HEK293 (cell line): ENCODE results near the gene CSF2.

Experiments
- CTCF ChIA-PET: fragments of 350-600 bp; formaldehyde crosslinking; extraction: SDS; loops from one replicate; lab custom pipeline; 2021; ENCODE audit warnings: antibody characterized with exemption; lab: Yijun Ruan, JAX
- POLR2A ChIA-PET: fragments of 300-600 bp; formaldehyde crosslinking; extraction: SDS; loops from one replicate; lab custom pipeline; 2020; ENCODE audit warnings: antibody characterized with exemption, inconsistent platforms; lab: Yijun Ruan, JAX
- H3K27ac ChIP-seq: fragments of 200-500 bp; sonication (Bioruptor generic); 2 replicates; pipeline ENCODE4 v1.5.1; 2014; ENCODE audit warnings: low read depth, low read length, control low read depth, inconsistent platforms; ENCODE audit errors: extremely low read depth
- H3K36me3 ChIP-seq, 2 experiments: fragments of 200-500 bp in 1 of 2; sonication (Bioruptor generic) in 1 of 2; 1 replicate in 1 of 2; 2 replicates in 1 of 2; pipeline ENCODE4 v1.5.1; 2014 to 2017; ENCODE audit warnings: inconsistent platforms in 2 of 2, low read length in 2 of 2; ENCODE audit not compliant: control insufficient read depth in 2 of 2, insufficient read depth in 1 of 2
- H3K4me1 ChIP-seq: fragments of 200-500 bp; sonication (Bioruptor generic); 2 replicates; pipeline ENCODE4 v1.5.1; 2014; ENCODE audit warnings: mild to moderate bottlenecking, low read length, inconsistent platforms; ENCODE audit not compliant: control insufficient read depth, insufficient read depth
- H3K4me3 ChIP-seq: 2 replicates; pipeline ENCODE4 v1.5.1; 2011; ENCODE audit warnings: low read depth, mild to moderate bottlenecking, control low read depth, low read length, moderate library complexity
- H3K9me3 ChIP-seq: fragments of 200-500 bp; sonication (Bioruptor generic); 2 replicates; pipeline ENCODE4 v1.5.1; 2014; ENCODE audit warnings: low read depth, low read length, inconsistent platforms; ENCODE audit not compliant: control insufficient read depth, insufficient read depth
- BCL11A ChIP-seq: fragments of 450-650 bp; formaldehyde crosslinking; IDR thresholded peaks from 2 replicates; pipeline ENCODE4 v1.5.1; 2016; ENCODE audit warnings: low read depth, missing biosample characterization, missing genetic modification characterization
- ELK4 ChIP-seq: IDR thresholded peaks from 2 replicates; pipeline ENCODE4 v1.6.1; 2011; ENCODE audit warnings: mild to moderate bottlenecking, low read depth, low read length, borderline replicate concordance
- GLIS2 ChIP-seq: fragments of 450-650 bp; formaldehyde crosslinking; IDR thresholded peaks from 2 replicates; pipeline ENCODE4 v1.5.1; 2016; ENCODE audit warnings: missing biosample characterization, missing genetic modification characterization
- REPIN1 ChIP-seq: fragments of 450-650 bp; formaldehyde crosslinking; IDR thresholded peaks from 2 replicates; pipeline ENCODE4 v1.5.1; 2017; ENCODE audit warnings: missing biosample characterization, missing genetic modification characterization, low read depth
- SETDB1 ChIP-seq: IDR thresholded peaks from one replicate; pipeline ENCODE4 v1.6.1; 2017; ENCODE audit warnings: mild to moderate bottlenecking, low read length, moderate library complexity, mixed read lengths; ENCODE audit not compliant: insufficient read length
- TCF7L2 ChIP-seq: IDR thresholded peaks from 2 replicates; pipeline ENCODE4 v1.6.1; 2011; ENCODE audit warnings: low read depth, mild to moderate bottlenecking, inconsistent platforms, low read length, moderate library complexity, borderline replicate concordance
- ZFP41 ChIP-seq: fragments of 450-650 bp; formaldehyde crosslinking; IDR thresholded peaks from 2 replicates; pipeline ENCODE4 v1.5.1; 2016; ENCODE audit warnings: missing biosample characterization, missing genetic modification characterization, borderline replicate concordance
- ZNF132 ChIP-seq: fragments of 450-650 bp; formaldehyde crosslinking; IDR thresholded peaks from 2 replicates; pipeline ENCODE4 v1.5.1; 2017; ENCODE audit warnings: missing biosample characterization, missing genetic modification characterization, borderline replicate concordance
- ZNF221 ChIP-seq: fragments of 450-650 bp; formaldehyde crosslinking; IDR thresholded peaks from 2 replicates; pipeline ENCODE4 v1.5.1; 2017; ENCODE audit warnings: missing biosample characterization, missing genetic modification characterization, borderline replicate concordance
- ZNF23 ChIP-seq: fragments of 450-650 bp; formaldehyde crosslinking; IDR thresholded peaks from 2 replicates; pipeline ENCODE4 v1.5.1; 2016; ENCODE audit warnings: missing biosample characterization, missing genetic modification characterization, borderline replicate concordance
- ZNF292 ChIP-seq: fragments of 450-650 bp; formaldehyde crosslinking; IDR thresholded peaks from 2 replicates; pipeline ENCODE4 v1.5.1; 2016; ENCODE audit warnings: low read depth, missing biosample characterization, missing genetic modification characterization, borderline replicate concordance
- ZNF341 ChIP-seq: fragments of 450-650 bp; formaldehyde crosslinking; IDR thresholded peaks from 2 replicates; pipeline ENCODE4; 2016; ENCODE audit warnings: low read depth, missing biosample characterization, missing genetic modification characterization
- ZNF558 ChIP-seq: fragments of 450-650 bp; formaldehyde crosslinking; IDR thresholded peaks from 2 replicates; pipeline ENCODE4 v1.5.1; 2016; ENCODE audit warnings: missing biosample characterization, missing genetic modification characterization
- ZNF580 ChIP-seq: fragments of 450-650 bp; formaldehyde crosslinking; IDR thresholded peaks from 2 replicates; pipeline ENCODE4 v1.5.1; 2016; ENCODE audit warnings: missing biosample characterization, missing genetic modification characterization
- ZNF585B ChIP-seq: fragments of 450-650 bp; formaldehyde crosslinking; IDR thresholded peaks from 2 replicates; pipeline ENCODE4 v1.5.1; 2016; ENCODE audit warnings: missing biosample characterization, missing genetic modification characterization
- ZNF621 ChIP-seq: fragments of 450-650 bp; formaldehyde crosslinking; IDR thresholded peaks from 2 replicates; pipeline ENCODE4 v1.5.1; 2017; ENCODE audit warnings: missing biosample characterization, missing genetic modification characterization
- ZNF654 ChIP-seq: fragments of 450-650 bp; formaldehyde crosslinking; IDR thresholded peaks from 2 replicates; pipeline ENCODE4 v1.5.1; 2016; ENCODE audit warnings: low read depth, missing biosample characterization, missing genetic modification characterization
- ZNF692 ChIP-seq: fragments of 450-650 bp; formaldehyde crosslinking; IDR thresholded peaks from 2 replicates; pipeline ENCODE4 v1.5.1; 2016; ENCODE audit warnings: missing biosample characterization, missing genetic modification characterization
- ZSCAN16 ChIP-seq: fragments of 450-650 bp; formaldehyde crosslinking; IDR thresholded peaks from 2 replicates; pipeline ENCODE4 v1.5.1; 2016; ENCODE audit warnings: missing biosample characterization, missing genetic modification characterization
- ZSCAN4 ChIP-seq: fragments of 450-650 bp; formaldehyde crosslinking; IDR thresholded peaks from 2 replicates; pipeline ENCODE4 v1.5.1; 2017; ENCODE audit warnings: missing biosample characterization, missing genetic modification characterization

The CSF2 gene

GRCh38 chr5:132066871-132067270 lies 6.7 kb upstream of the CSF2 start:
- Histone ChIP-seq H3K4me1 (no peaks in the 10 kb centered on the region), H3K9me3 (no peaks in the 10 kb centered on the region), H3K36me3 (no peaks in the 10 kb centered on the region), H3K27ac (no peak overlapping the region), H3K4me3 (no peak overlapping the region)
- POLR2A ChIA-PET, result no interaction called here
- CTCF ChIA-PET, result interaction anchor here (0.7 to 1.3 kb wide), 3 partner anchors 70 to 827 kb away, joined by 3 to 6 read pairs (median 3); no protein-coding TSS in a partner anchor
- no peak for TF ChIP-seq ZNF341
- no peak for TF ChIP-seq ZSCAN16

- Histone ChIP-seq H3K4me1 (no peaks in the 10 kb centered on the region), H3K9me3 (no peaks in the 10 kb centered on the region), H3K36me3 (no peaks in the 10 kb centered on the region), H3K4me3 (no peak overlapping the region), H3K27ac (no peak overlapping the region)
- POLR2A ChIA-PET, result no interaction called here
- TF ChIP-seq ZNF692 (tag by site-specific recombination), result no peak
- TF ChIP-seq ZNF558 (tag by site-specific recombination), result no peak
- no peak for TF ChIP-seq ZNF621 (tag by site-specific recombination)
- TF ChIP-seq ZFP41 (tag by site-specific recombination), result no peak
- no peak for TF ChIP-seq ZNF585B
- no peak for TF ChIP-seq REPIN1 (tag by site-specific recombination)
- TF ChIP-seq ZNF23 (tag by site-specific recombination), result no peak
- TF ChIP-seq, all 188 proteins: peak for 0
- CTCF ChIA-PET, result interaction anchor here (1.0 to 1.3 kb wide), 2 partner anchors 113 to 295 kb away, joined by 4 to 6 read pairs; no protein-coding TSS in a partner anchor
Measured at GRCh38 chr5:132067451-132067850, 6.1 kb upstream of the CSF2 start.

- POLR2A ChIA-PET, result no interaction called here
- Histone ChIP-seq H3K4me3 (no peak overlapping the region), H3K27ac (no peak overlapping the region), H3K9me3 (no peaks in the 10 kb centered on the region), H3K36me3 (no peaks in the 10 kb centered on the region), H3K4me1 (no peaks in the 10 kb centered on the region)
- TF ChIP-seq ELK4 (no peak), ZSCAN4 (tag by site-specific recombination) (no peak), ZNF132 (tag by site-specific recombination) (no peak), GLIS2 (no peak)
- CTCF ChIA-PET, result interaction anchor here (1.0 kb wide), 1 partner anchor 294 kb away, joined by 4 read pairs; no protein-coding TSS in a partner anchor
Measured at GRCh38 chr5:132067941-132068808, 5.4 kb upstream of the CSF2 start.

GRCh38 chr5:132069561-132069960 lies 4.0 kb upstream of the CSF2 start:
- CTCF ChIA-PET, result interaction anchor here (0.6 to 0.9 kb wide), 2 partner anchors 8 to 431 kb away, joined by 3 read pairs; no protein-coding TSS in a partner anchor
- H3K27ac ChIP-seq, result no peak overlapping the region
- H3K4me3 ChIP-seq, result no peak overlapping the region
- H3K4me1 ChIP-seq, result no peaks in the 10 kb centered on the region
- no peaks in the 10 kb centered on the region for H3K9me3 ChIP-seq
- POLR2A ChIA-PET, result no interaction called here
- H3K36me3 ChIP-seq, result no peaks in the 10 kb centered on the region
- TF ChIP-seq ZNF654 (tag by site-specific recombination) (no peak), ZNF221 (tag by site-specific recombination) (no peak), SETDB1 (no peak), ZNF580 (tag by site-specific recombination) (no peak), BCL11A (tag by site-specific recombination) (no peak), TCF7L2 (no peak), ZNF292 (tag by site-specific recombination) (no peak)
